ENCODE measurements around the gene ENTPD5. TPM values are rescaled to one million over a fixed set of nuclear protein-coding genes. Genes with fewer than 3 reads are reported as not detected.

ENTPD5 gene
- total RNA-seq (1 to 10 TPM; 6.5 to 10.0 (median 8.2) TPM), polyA plus RNA-seq (1 to 10 TPM; 3.8 to 5.8 TPM)
- long read RNA-seq, donor 1, partial matches to known transcripts = 0 of 1 reads
- long read RNA-seq, donor 1, other reads (novel, unspliced or antisense) = 1 of 1 reads
- long read RNA-seq, donor 2, partial matches to known transcripts = 0 of 6 reads
- long read RNA-seq, donor 2, other reads (novel, unspliced or antisense) = 6 of 6 reads
- long read RNA-seq, donor 3, full-length matches to known transcripts = 3 of 24 reads
- long read RNA-seq, donor 3, partial matches to known transcripts = 0 of 24 reads
- long read RNA-seq, donor 3, other reads (novel, unspliced or antisense) = 21 of 24 reads

GRCh38 chr14:74018586-74019407 is at the start of gene ENTPD5, which contains the start of gene BBOF1:
ENTPD5 (minus strand) TSS chr14:74019288; CDS start chr14:73988102, 31,186 bp downstream.
BBOF1 (plus strand) TSS chr14:74019349; CDS start chr14:74019479, 130 bp downstream.
- Histone ChIP-seq H3K36me3 (peaks cover 0 to 12% (median 0%) of the 10 kb centered on the region in 9 donors), H3K9me3 (no peaks in the 10 kb centered on the region), H3K27me3 (no peaks in the 10 kb centered on the region), H3K27ac (peak within 1 kb of the TSS; percentile 91 to 99 (median 98)), H3K4me3 (peak within 1 kb of the TSS; percentile 72 to 98 (median 90)), H3K4me1 (peaks cover 0 to 17% (median 12%) of the 10 kb centered on the region in 9 donors)
- intact Hi-C loops (cut with DNase I) = no loop called here
- TF ChIP-seq CTCF (IDR thresholded peaks at IDR 0.05) = peak in 1 of 9 donors; percentile 23
- DNase-seq (peak; percentile 82 to 90), ATAC-seq (peak; percentile 95 to 99 (median 98))
- 0 to 1% methylated on average over 69 to 93 of the region's 93 CpGs for WGBS, 2 donors

GRCh38 chr14:74065746-74066575 is 46.9 kb upstream of the ENTPD5 start:
- intact Hi-C loops (cut with DNase I) = no loop called here
- Histone ChIP-seq H3K4me3 (no peak overlapping the region), H3K27me3 (no peaks in the 10 kb centered on the region), H3K4me1 (no peaks in the 10 kb centered on the region), H3K36me3 (peaks cover 0 to 99% (median 66%) of the 10 kb centered on the region in 9 donors), H3K9me3 (no peaks in the 10 kb centered on the region), H3K27ac (no peak overlapping the region)
- WGBS, 2 donors = 63 to 68% methylated on average over 3 of the region's 3 CpGs
- TF ChIP-seq CTCF (IDR thresholded peaks at IDR 0.05) = no peak
- no peak for DNase-seq
- ATAC-seq = no peak

GRCh38 chr14:74064883-74065282 is 45.8 kb upstream of the ENTPD5 start:
- Histone ChIP-seq H3K36me3 (peaks cover 0 to 99% (median 72%) of the 10 kb centered on the region in 9 donors), H3K4me3 (no peak overlapping the region), H3K9me3 (no peaks in the 10 kb centered on the region), H3K4me1 (no peaks in the 10 kb centered on the region), H3K27ac (no peak overlapping the region), H3K27me3 (no peaks in the 10 kb centered on the region)
- intact Hi-C loops (cut with DNase I) = no loop called here
- no peak for TF ChIP-seq CTCF (IDR thresholded peaks at IDR 0.05)
- no peak for ATAC-seq
- 88 to 93% methylated on average over 3 of the region's 3 CpGs for WGBS, 2 donors
- no peak for DNase-seq

- no peaks in the 10 kb centered on the region for H3K9me3 ChIP-seq
- no peak overlapping the region for H3K27ac ChIP-seq
- intact Hi-C loops (cut with DNase I) = no loop called here
- no peaks in the 10 kb centered on the region for H3K4me1 ChIP-seq
- H3K27me3 ChIP-seq = no peaks in the 10 kb centered on the region
- ATAC-seq = no peak
- DNase-seq = no peak
- no peak for TF ChIP-seq CTCF (IDR thresholded peaks at IDR 0.05)
- H3K4me3 ChIP-seq = no peak overlapping the region
- peaks cover 0 to 99% (median 74%) of the 10 kb centered on the region in 9 donors for H3K36me3 ChIP-seq
Observed at GRCh38 chr14:74064426-74064825, 45.3 kb upstream of the ENTPD5 start.

All from heart right ventricle (tissue), 16 donors.